Stromal cell of bone marrow (primary cell): Measurements from ENCODE around the gene TSEN34.
"Not testable (repeated sequence)": the region's sequence is repeated elsewhere in the genome, so short reads cannot be mapped to it uniquely, and the experiment has no call there.

Experiments used
- DNase-seq: peaks from one replicate; pipeline ENCODE4 v3.0.0-alpha.2; 2012; ENCODE audit warnings: low read depth

The TSEN34 gene

GRCh38 chr19:54162241-54162805, 28.8 kb upstream of the TSEN34 start:
- no peak for DNase-seq

GRCh38 chr19:54162884-54163283, 28.2 kb upstream of the TSEN34 start:
- no peak for DNase-seq

- no peak for DNase-seq
Measured at GRCh38 chr19:54164369-54165068, 26.6 kb upstream of the TSEN34 start.

DNA sequence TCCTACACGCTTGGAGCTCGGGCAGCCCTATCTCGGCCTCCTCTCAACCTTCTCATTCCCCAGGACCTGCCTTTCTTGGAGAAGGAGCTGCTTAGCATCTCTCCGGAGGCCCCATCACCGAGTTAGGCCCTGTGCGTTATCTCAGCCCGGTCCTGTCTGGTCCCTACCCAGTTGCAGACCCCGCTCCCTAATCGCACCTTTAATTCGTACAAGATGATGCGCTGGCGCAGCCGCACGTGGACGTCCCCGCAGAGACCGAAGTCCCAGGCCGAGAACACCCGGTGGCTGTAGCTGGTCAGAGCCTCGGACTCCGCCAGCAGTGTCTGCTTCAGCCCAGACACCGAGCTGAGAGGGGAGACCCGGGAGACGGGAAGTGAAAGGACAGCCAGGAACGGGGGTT, 25.9 kb upstream of the TSEN34 start:
- DNase-seq = no peak

DNA sequence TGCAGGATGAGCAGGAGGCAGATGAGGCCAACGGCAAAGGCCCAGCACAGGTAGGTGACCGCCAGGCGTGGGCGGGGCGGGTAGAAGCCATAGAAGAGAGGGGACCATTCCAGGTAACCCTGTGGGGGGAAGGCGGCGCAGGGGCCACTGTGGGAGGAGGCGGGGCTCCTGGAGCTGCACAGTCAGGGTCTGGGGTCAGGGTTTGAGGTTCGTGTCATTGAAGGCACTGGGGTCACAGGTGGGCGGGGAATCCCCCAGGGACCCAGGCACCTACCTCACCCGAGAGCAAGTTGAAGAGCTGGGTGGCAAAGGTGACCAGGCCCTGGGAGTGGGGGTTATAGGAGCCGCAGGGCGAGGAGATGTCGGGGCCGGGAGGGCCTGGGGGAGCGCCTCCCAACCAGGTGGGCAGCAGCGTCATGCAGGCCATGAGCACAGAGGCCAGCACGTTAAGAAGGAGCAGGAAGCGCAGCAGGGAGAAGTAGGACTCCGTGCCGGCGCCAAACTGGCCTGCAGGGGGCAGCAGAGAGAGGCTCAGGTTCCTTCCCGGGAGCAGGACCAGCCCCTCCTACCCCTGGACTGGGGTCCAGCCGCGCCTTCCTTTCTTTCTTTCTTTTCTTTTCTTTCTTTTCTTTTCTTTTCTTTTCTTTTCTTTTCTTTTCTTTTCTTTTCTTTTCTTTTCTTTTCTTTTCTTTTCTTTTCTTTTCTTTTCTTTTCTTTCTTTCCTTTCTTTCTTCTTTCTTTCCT, 22.8 kb upstream of the TSEN34 start:
- DNase-seq = peak; percentile 62

GRCh38 chr19:54169149-54169740, 21.9 kb upstream of the TSEN34 start:
- DNase-seq = no peak

GRCh38 chr19:54171736-54172431, 19.2 kb upstream of the TSEN34 start:
- DNase-seq = not testable (repeated sequence)

GRCh38 chr19:54172471-54173358, 18.4 kb upstream of the TSEN34 start, which contains the start of gene TMC4:
TMC4 (minus strand) TSS chr19:54173160; CDS start chr19:54173117, 43 bp downstream.
- no peak for DNase-seq

GRCh38 chr19:54173359-54173699, 17.8 kb upstream of the TSEN34 start:
- DNase-seq = no peak

DNA sequence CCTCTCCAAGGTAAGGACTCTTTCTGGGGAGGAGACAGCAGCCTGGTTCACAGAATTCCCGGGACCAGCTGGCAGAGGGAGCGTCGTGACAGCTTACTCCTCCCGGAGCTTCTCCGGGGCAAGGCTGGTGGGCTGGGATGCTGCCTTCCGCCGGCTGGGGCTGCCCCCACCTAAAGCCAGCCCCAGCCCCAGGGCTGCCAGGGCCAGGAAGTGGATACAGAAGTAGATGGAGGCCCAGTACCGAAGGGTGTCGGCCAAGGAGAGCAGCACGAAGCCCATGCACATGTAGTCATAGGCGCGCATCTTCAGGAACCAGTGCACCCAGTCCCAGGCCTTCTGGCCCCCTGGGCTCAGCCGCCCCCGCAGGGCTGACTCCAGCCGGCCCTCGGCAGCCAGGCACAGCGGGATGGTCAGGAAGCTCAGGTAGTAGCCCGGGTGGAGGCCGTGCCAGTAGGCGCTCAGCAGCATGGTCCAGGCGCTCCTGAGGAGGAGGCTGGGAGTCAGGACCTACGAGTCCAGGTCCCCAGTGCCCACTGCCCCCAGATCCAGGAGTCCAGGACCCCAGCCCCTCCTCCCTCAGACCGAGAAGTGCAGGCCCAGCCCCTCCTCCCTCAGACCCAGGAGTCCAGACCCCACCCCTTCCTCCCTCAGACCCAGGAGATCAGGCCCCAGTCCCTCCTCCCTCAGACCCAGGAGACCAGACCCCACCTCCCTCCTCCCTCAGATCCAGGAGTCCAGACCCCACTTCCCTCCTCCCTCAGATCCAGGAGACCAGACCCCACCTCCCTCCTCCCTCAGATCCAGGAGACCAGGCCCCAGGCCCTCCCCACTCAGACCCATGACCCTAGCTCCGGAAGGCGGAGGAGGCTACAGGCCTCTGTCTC, 16.9 kb upstream of the TSEN34 start:
- no peak for DNase-seq

DNA sequence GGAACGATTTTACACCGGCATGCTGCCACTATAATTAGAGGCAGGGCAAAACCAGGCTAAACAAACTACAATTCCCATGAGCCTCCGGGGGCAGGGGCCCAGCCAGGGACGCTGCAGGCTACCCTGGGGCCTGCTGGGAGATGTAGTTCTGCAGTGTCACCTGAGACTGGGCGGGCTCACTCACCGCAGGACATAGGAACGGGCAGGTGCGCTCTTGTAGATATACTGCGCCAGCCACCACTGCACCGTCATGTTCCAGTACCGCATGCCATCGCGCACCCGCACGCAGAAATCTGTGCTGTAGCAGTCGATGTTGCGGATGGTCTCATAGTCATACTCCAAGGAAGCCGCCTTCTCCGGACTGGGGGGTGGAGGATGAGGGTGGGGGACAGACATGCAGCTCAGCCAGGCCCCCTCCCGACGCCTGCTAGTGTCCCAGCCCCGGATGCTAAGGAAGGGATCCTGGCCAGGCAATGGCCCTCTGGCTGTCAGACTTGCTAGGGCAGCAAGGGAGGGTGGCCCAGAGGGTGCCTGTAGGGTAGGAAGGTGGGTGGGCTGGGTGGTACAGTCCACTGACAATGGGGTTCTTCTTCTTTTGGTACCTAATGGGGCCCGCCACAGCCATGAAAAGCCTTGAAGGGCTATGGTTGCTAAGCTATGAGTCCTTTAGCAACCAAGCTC, 12.4 kb upstream of the TSEN34 start:
- DNase-seq = no peak

DNA sequence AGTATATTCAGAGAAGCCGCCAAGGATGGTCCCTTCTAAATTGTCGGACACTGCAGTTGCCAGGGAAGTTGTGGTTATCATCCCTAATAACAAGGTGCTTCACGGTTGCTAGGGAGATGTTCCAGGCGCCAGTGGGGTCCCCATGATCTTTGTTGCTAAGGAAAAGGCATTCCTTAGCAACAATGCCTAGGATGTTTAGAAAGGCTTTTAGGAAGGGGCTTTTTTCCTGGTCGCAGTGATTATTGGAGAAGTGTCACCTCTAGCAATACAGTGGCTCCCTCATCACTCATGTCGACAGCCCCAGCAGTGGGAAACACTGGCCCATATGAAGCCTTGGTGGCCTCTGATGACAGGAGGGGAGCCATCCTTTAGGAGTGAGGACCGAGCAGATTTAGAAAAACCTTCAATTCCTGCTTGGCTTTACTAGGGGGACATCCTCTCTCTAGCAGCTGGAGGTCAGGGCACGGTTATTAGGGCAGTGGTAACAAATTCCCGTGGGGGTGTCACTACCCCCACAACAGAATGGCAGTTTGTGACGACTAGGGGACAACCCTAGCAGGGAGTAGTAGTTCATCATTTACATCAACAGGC, 11.8 kb upstream of the TSEN34 start:
- DNase-seq = no peak

DNA sequence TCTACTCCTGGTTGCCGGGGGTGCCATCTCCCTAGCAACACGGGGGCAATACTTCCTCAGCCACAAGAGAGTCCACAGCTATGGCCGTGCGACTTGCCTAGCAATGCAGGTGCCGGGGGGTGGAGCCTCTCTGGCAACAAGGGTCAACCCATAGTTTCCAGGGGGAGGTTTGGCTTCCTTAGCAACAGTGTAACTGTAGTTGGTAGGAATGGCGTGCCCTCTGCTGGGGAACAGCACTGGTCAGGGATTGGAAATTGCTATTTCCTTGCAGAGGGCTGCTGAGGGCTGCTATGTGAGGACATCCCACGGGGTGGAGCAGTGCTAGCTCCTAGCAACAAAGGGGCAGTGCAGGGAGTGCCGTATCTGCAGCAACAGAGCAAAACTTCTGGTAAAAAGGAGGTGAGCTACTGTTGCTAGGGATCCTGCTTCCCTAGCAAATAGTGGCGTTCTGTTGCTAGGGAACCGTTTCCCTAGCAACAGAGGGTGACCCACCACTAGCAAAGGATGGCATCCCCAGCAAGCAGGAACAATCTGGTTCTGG, 11.1 kb upstream of the TSEN34 start:
- DNase-seq = no peak

DNA sequence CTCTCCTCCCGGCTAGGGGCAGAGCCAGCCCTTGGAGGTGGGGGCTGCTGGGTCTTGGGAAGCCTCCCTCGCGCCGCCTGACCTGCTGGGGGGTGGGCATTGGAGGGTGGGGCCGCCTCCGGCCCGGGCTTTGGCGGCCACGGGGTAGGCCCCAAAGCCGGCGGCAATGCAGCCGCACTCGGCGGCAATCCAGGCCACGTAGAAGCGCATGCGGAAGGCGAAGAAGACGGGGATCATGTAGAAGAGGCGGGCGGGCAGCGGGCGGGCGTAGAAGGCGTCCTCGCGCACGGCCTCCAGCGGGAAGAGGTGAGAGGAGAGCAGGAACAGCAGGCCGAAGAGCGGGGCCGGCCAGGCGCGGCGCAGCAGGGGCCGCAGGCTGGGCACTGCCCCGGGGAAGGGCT, 10.4 kb upstream of the TSEN34 start:
- no peak for DNase-seq

- not testable (repeated sequence) for DNase-seq
Measured at GRCh38 chr19:54181894-54182293, 9.2 kb upstream of the TSEN34 start.

DNA sequence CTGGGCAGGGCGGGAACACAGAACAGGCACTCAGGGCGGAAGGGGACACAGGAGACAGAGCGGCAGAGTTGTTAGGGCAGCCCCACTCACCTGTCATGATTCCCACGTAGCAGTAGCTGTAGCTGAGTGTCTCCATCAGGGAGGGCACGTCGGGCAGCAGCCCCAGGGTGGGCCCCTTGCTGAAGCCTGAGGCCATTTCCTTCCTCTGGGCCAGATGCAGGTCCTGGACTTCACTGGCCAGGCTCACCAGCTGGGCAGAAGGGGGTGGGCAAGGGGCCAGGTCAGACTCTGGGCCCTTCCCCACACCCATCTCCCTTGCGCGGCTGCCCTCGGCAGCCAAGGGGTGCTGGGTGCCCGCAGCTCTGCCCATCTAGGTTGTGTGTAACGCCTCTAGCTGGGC, 7.7 kb upstream of the TSEN34 start:
- no peak for DNase-seq

DNA sequence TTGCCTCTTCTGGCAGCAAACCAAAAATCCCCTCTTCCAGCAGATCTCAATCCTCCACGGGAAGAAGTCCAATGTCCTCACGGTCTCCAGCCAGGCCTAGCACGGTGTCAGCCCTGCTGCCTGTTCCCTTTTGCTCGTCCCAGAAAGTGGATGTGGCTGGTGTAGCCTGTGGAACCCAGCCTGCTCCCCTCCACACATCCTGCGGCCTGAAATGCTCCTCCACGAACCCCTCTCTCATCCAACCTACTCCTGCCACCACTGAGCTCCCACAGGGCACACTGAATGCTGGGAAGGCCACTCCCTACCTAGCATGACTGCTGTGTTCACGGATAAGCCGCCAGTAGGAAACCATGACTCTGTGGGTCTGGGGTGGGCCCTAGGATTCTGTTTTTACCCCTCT, 4.8 kb upstream of the TSEN34 start:
- no peak for DNase-seq

GRCh38 chr19:54186934-54187381, 4.2 kb upstream of the TSEN34 start:
- no peak for DNase-seq
